Lower lobe of right lung (tissue), 2 donors: ENCODE data around the gene TMEM59. TPM values are rescaled to one million over a fixed set of nuclear protein-coding genes. Genes with fewer than 3 reads are reported as not detected.
A peak's percentile ranks its signal among the peaks of the same experiment; 100 is the strongest.
"Not testable (repeated sequence)": the region's sequence is repeated elsewhere in the genome, so short reads cannot be mapped to it uniquely, and the experiment has no call there.

Source experiments
- ATAC-seq, 2 donors: fragments of 200-7000 bp; cut with Tn5 transposase; one replicate each; pipeline ENCODE4 v1.9.1; 2020 to 2022; ENCODE audit warnings: mild to moderate bottlenecking in 2 of 2, moderate library complexity in 2 of 2
- DNase-seq: peaks from one replicate; pipeline ENCODE4 v3.0.0-alpha.2; 2020
- H3K27ac ChIP-seq: fragments of 200-600 bp; one replicate; pipeline ENCODE4 v1.8.0; 2022
- H3K27me3 ChIP-seq: fragments of 200-600 bp; one replicate; pipeline ENCODE4 v1.8.0; 2022; ENCODE audit warnings: low read depth
- H3K36me3 ChIP-seq: fragments of 200-600 bp; one replicate; pipeline ENCODE4 v1.8.0; 2022; ENCODE audit warnings: mild to moderate bottlenecking
- H3K4me1 ChIP-seq: fragments of 200-600 bp; one replicate; pipeline ENCODE4 v1.8.0; 2022
- H3K4me3 ChIP-seq: fragments of 200-600 bp; one replicate; pipeline ENCODE4 v1.8.0; 2022; ENCODE audit warnings: mild to moderate bottlenecking
- H3K9me3 ChIP-seq: fragments of 200-600 bp; one replicate; pipeline ENCODE4 v1.8.0; 2022
- CTCF ChIP-seq: fragments of 200-600 bp; IDR thresholded peaks from one replicate; pipeline ENCODE4 v1.8.0; 2022; ENCODE audit warnings: antibody characterized with exemption, mild to moderate bottlenecking
- intact Hi-C: fragments of 100-400 bp; cut with DNase I; formaldehyde crosslinking; loops from one replicate; pipeline ENCODE4 v1.11.0; 2022
- total RNA-seq: library from RNA; stranded (reverse); fragmentation: NEBNext Ultra II Directional; extraction: Animal tissue kit (Norgen Biotek cat#: 25700); gene quantifications from one replicate; pipeline ENCODE4 v1.2.1, GENCODE V29; 2021
- donor health status: DM: no; HTN: yes; CAD: no; lungs with severe emphysema.

TMEM59 gene
- total RNA-seq, 1 donor from 2014 or later: 475 TPM

- DNase-seq (no peak), ATAC-seq (peak; percentile 35 to 55)
- intact Hi-C loops: no loop called here
- no peaks in the 10 kb centered on the region for H3K27me3 ChIP-seq
- TF ChIP-seq CTCF: no peak
- H3K27ac ChIP-seq: peak overlapping the region; percentile 99
- H3K4me1 ChIP-seq: peaks cover 55% of the 10 kb centered on the region
- no peaks in the 10 kb centered on the region for H3K9me3 ChIP-seq
- H3K4me3 ChIP-seq: peak overlapping the region; percentile 98
- H3K36me3 ChIP-seq: no peaks in the 10 kb centered on the region
Observed at GRCh38 chr1:54052431-54052933, 522 bp downstream of the TMEM59 start.

DNA sequence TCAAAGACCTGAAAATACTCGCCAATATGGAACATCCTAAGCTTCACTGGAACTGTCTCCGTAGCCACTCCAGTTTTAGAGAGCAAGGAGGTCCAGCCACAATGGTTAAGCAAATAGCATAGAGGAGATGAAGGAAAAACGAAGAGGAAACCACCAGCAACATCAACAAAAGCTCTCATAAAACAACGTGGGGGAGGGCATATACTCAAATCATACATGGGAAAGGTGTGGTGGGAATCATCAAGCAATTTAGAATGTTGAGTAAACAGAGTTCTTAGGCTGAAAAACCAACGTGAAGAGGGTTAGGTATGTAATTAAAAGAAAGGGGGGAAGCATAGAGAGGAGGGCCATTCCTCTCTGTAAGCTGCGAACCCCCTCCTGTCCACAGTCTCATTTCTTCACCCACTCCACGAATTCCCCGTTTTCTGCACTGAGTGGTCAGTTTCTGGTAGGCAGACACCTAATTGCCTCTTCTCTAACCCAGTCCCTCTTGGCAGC lies 1.0 kb downstream of the TMEM59 start:
- intact Hi-C loops: no loop called here
- DNase-seq (no peak), ATAC-seq (no peak)
- H3K4me3 ChIP-seq: peak overlapping the region; percentile 98
- H3K9me3 ChIP-seq: no peaks in the 10 kb centered on the region
- H3K27ac ChIP-seq: peak overlapping the region; percentile 99
- H3K4me1 ChIP-seq: peaks cover 60% of the 10 kb centered on the region
- H3K36me3 ChIP-seq: no peaks in the 10 kb centered on the region
- TF ChIP-seq CTCF: no peak
- no peaks in the 10 kb centered on the region for H3K27me3 ChIP-seq

DNA sequence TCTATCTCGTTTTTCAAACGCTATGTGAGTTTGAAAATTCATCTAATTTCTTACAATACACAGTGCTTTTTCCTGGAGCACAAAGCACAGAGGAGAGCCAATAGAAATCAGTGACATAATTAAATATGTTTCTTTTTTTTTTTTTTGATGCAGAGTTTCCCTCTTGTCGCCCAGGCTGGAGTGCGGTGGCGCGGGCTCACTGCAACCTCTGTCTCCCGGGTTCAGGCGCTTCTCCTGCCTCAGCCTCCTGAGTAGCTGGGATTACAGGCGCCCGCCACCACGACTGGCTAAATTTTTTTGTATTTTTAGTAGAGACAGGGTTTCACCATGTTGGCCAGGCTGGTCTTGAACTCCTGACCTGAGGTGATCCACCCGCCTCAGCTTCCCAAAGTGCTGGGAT lies 2.6 kb downstream of the TMEM59 start:
- H3K9me3 ChIP-seq, intact Hi-C loops, H3K4me3 ChIP-seq, H3K36me3 ChIP-seq, DNase-seq, H3K27me3 ChIP-seq, H3K27ac ChIP-seq, ATAC-seq: not testable (repeated sequence)
- peaks cover 67% of the 10 kb centered on the region for H3K4me1 ChIP-seq

GRCh38 chr1:54047384-54048305 lies 5.4 kb downstream of the TMEM59 start:
- no peak for TF ChIP-seq CTCF
- ATAC-seq (no peak), DNase-seq (no peak)
- peaks cover 58% of the 10 kb centered on the region for H3K4me1 ChIP-seq
- no peak overlapping the region for H3K4me3 ChIP-seq
- intact Hi-C loops: no loop called here
- no peak overlapping the region for H3K27ac ChIP-seq
- H3K27me3 ChIP-seq: no peaks in the 10 kb centered on the region
- no peaks in the 10 kb centered on the region for H3K9me3 ChIP-seq
- peaks cover 24% of the 10 kb centered on the region for H3K36me3 ChIP-seq

DNA sequence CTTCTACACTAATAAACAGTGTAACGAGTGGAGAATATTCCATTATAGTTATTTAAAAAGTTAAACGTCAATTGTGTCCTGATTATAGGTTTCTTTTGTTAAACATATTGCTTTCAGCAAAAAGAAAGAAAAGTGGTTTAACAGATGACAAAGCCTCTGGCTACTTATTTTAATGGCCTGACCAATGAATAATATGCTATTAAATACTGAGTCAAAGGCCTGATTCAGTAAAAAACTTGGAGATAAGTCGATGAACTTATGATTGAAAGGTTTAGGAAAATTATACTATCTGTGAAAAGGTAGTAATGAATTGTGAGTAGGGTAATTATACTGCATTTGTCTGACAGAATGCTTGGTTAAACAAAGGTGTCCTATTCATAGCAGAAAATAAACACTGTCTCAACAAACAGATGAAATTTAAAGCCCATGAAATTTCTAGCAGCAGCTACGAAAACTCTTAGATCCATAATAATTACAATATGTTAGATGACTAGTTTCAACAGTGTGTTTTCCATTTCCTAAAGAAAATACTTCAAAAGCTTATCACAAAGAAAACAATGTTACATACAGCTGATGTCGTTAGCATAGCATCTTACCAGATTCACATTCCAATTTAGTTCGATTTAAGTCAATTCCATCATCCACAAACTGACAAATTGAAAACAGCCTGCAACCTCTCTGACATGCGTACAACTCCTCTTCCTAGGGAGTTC lies 6.2 kb downstream of the TMEM59 start:
- DNase-seq (no peak), ATAC-seq (no peak)
- no peaks in the 10 kb centered on the region for H3K9me3 ChIP-seq
- no peak for TF ChIP-seq CTCF
- no peak overlapping the region for H3K27ac ChIP-seq
- no peaks in the 10 kb centered on the region for H3K27me3 ChIP-seq
- H3K4me1 ChIP-seq: peaks cover 54% of the 10 kb centered on the region
- intact Hi-C loops: no loop called here
- no peak overlapping the region for H3K4me3 ChIP-seq
- H3K36me3 ChIP-seq: peaks cover 32% of the 10 kb centered on the region
